GM19035 (cell line): Measurements from ENCODE around the gene PPP2R5B.
"Not testable (repeated sequence)": the region's sequence is repeated elsewhere in the genome, so short reads cannot be mapped to it uniquely, and the experiment has no call there.

ENCODE experiments used
- ATAC-seq: cut with Tn5 transposase; IDR thresholded peaks from one replicate; pipeline ENCODE4 v1.9.1; 2021; ENCODE audit not compliant: unreplicated experiment

The PPP2R5B gene

DNA sequence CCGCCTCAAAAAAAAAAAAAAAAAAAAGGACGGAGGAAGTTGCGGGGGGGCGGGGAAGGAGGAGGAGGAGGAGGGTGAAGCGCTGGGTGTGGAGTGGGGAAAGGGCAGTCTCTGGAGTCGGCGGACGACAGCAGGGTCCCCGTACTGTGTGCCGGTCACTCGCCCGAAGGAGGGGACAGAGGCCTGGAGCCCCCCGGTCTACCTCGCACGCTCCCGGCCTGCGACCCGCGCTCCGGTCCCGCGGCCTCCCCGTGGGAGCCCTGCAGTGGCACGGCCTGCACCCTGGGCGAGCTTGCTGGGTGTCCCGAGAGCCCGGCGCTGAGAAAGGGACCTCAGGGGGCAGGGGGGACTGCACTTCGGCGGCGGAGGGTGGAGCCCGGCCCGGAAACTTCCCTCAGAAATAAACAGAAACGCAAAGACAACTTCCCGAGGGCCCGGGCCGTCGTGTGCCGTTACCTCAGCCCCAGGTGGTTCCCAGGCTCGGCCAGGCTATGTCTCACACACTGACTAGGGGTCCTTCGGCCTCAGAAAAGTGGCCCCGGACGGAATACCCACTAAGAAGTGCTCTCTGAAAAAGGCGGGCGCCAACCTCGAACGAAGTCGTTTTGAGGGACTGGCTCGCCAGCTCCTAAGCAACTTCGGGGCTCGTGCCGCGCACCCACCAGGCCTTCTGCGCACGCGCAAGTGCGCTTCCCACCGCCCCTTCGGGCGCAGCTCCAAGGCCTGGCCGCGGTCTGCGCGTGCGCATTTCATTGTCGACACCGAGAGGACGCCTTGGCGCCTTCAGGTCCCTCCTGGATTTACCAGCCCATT lies 47.1 kb downstream of the PPP2R5B start, which contains the start of gene MAJIN:
TSS of gene MAJIN (minus strand) at position 688 of the 813 bp plus-strand sequence. CDS start 12,703 bp downstream, outside the sequence.
- ATAC-seq, result no peak

DNA sequence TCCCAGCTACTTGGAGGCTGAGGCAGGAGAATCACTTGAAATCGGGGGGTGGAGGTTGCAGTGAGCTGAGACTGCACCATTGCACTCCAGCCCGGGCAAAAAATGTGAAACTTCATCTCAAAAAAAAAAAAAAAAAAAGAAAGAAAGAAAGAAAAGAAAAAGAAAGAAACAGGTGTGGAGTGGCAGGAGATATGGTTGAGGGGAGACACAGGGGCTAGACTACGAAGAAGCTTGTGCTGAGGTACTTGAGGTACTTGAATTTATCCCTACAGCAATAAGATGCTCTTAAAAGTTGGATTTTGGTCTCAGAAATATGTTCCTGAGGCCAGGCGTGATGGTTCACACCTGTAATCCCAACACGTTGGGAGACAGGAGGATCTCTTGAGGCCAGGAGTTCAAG lies 49.6 kb downstream of the PPP2R5B start:
- no peak for ATAC-seq

DNA sequence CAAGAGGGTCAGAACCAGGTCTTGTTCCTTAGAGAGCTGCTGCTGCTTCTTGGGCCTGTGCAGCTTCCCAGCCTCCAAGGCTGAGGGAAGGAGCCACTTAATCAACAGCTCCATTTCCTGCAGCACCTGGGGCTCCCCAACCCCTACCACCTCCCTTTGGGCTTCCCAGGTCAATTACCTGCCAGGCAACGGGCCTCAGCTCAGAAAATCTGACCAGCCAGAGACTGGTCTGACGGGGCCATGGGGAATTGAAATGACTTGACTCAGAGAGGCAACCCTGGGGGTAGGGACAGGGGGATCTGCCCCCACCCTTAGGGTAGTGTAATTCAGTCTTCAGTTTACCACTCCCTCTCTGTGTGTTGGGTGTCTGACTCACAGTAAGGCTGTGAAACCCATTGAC lies 52.2 kb downstream of the PPP2R5B start:
- no peak for ATAC-seq

DNA sequence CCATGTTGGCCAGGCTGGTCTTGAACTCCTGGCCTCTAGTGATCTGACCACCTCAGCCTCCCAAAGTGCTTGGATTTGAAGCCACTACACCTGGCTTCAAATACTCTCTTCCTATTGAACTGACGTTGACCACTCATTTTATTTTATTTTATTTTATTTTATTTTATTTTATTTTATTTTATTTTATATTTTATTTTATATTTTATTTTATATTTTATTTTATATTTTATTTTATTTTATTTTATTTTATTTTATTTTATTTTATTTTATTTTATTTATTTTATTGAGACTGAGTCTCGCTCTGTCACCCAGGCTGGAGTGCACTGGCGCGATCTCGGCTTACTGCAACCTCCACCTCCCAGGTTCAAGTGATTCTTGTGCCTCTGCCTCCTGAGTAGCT lies 58.9 kb downstream of the PPP2R5B start:
- ATAC-seq, result not testable (repeated sequence)
